GM19351 (cell line): ENCODE results near the gene ATP13A5.
A peak's percentile ranks its signal among the peaks of the same experiment; 100 is the strongest.

Experiments used
- ATAC-seq: cut with Tn5 transposase; IDR thresholded peaks from one replicate; pipeline ENCODE4 v1.9.1; 2021; ENCODE audit warnings: mild to moderate bottlenecking, moderate library complexity; ENCODE audit not compliant: unreplicated experiment

Gene ATP13A5

GRCh38 chr3:193262707-193263106 is 115.8 kb downstream of the ATP13A5 start:
- ATAC-seq, result no peak

- no peak for ATAC-seq
These were observed 116.6 kb downstream of the ATP13A5 start for GRCh38 chr3:193261970-193262369.

GRCh38 chr3:193253986-193254660 is 124.4 kb downstream of the ATP13A5 start:
- ATAC-seq, result no peak

- ATAC-seq, result no peak
These were observed 128.1 kb downstream of the ATP13A5 start for GRCh38 chr3:193250492-193250891.

- no peak for ATAC-seq
These were observed 129.6 kb downstream of the ATP13A5 start for GRCh38 chr3:193248848-193249468.

- ATAC-seq, result no peak
These were observed 135.0 kb downstream of the ATP13A5 start for GRCh38 chr3:193243571-193243970.

GRCh38 chr3:193241716-193242115 is 136.8 kb downstream of the ATP13A5 start:
- no peak for ATAC-seq

GRCh38 chr3:193240850-193241706 is 137.5 kb downstream of the ATP13A5 start, which contains the start of gene PLAAT1:
Gene PLAAT1, plus strand, starts transcription at chr3:193241222. Its CDS starts 14,429 bp downstream, at chr3:193255651.
- ATAC-seq, result peak; percentile 77

- no peak for ATAC-seq
These were observed 138.1 kb downstream of the ATP13A5 start for GRCh38 chr3:193240436-193240849.

GRCh38 chr3:193237030-193237429 is 141.5 kb downstream of the ATP13A5 start:
- no peak for ATAC-seq

- ATAC-seq, result no peak
These were observed 142.0 kb downstream of the ATP13A5 start for GRCh38 chr3:193236599-193236998.

GRCh38 chr3:193231201-193231600 is 147.4 kb downstream of the ATP13A5 start:
- ATAC-seq, result no peak

- no peak for ATAC-seq
These were observed 147.9 kb downstream of the ATP13A5 start for GRCh38 chr3:193230610-193231009.

- ATAC-seq, result no peak
These were observed 148.6 kb downstream of the ATP13A5 start for GRCh38 chr3:193229851-193230420.

- no peak for ATAC-seq
These were observed 150.3 kb downstream of the ATP13A5 start for GRCh38 chr3:193228206-193228605.

GRCh38 chr3:193225302-193226125 is 153.0 kb downstream of the ATP13A5 start:
- no peak for ATAC-seq
